Esophagus squamous epithelium (tissue), 5 donors: ENCODE results near the gene FBXW11. TPM values are rescaled to one million over a fixed set of nuclear protein-coding genes. Genes with fewer than 3 reads are reported as not detected.

Experiments
- DNase-seq: peaks from one replicate; lab custom pipeline; 2025; lab: John Stamatoyannopoulos, UW
- H3K27ac ChIP-seq, 4 donors: fragments of 200-600 bp; sonication (generic); one replicate each; pipeline ENCODE4 v1.5.1; 2016 to 2019; ENCODE audit warnings: mild to moderate bottlenecking in 1 of 4
- H3K27me3 ChIP-seq, 4 donors: fragments of 200-600 bp; sonication (generic); 1 replicate in 3 of 4; 2 replicates in 1 of 4; pipeline versions ENCODE4 v1.5.1 to v1.6.0; 2017 to 2021; ENCODE audit warnings: antibody characterized with exemption in 1 of 4
- H3K36me3 ChIP-seq, 3 donors: fragments of 200-600 bp; sonication (generic); one replicate each; pipeline ENCODE4 v1.5.1; 2016 to 2019
- H3K4me1 ChIP-seq, 3 donors: fragments of 200-600 bp; sonication (generic); one replicate each; pipeline ENCODE4 v1.5.1; 2017 to 2019
- H3K4me3 ChIP-seq, 4 donors: fragments of 200-600 bp; sonication (generic); 1 replicate in 3 of 4; 2 replicates in 1 of 4; pipeline ENCODE4 v1.5.1; 2016 to 2019; ENCODE audit warnings: mild to moderate bottlenecking in 2 of 4, moderate library complexity in 1 of 4
- H3K9me3 ChIP-seq, 3 donors: fragments of 200-600 bp; sonication (generic); one replicate each; pipeline ENCODE4 v1.5.1; 2016 to 2019
- CTCF ChIP-seq, 6 experiments: fragments of 450-650 bp in 4 of 6; fragments of 200-600 bp in 2 of 6; sonication (generic) in 2 of 6; IDR thresholded peaks; one replicate each; pipeline ENCODE4 v1.5.1; 2016 to 2019; ENCODE audit warnings: antibody characterized with exemption in 6 of 6, mild to moderate bottlenecking in 4 of 6, moderate library complexity in 4 of 6
- POLR2A ChIP-seq, 4 donors: fragments of 450-650 bp; IDR thresholded peaks; one replicate each; pipeline ENCODE4 v1.6.1; 2017; ENCODE audit warnings: antibody characterized with exemption in 4 of 4, mild to moderate bottlenecking in 4 of 4, moderate library complexity in 3 of 4
- WGBS, 2 donors: methylation state at CpG; one replicate each; pipeline ENCODE4 v1.1.5; 2018; 5-methylcytosine and 5-hydroxymethylcytosine counted together
- intact Hi-C: fragments of 100-400 bp; cut with DNase I; formaldehyde crosslinking; loops from one replicate; pipeline ENCODE4 v1.15.0; 2022
- total RNA-seq, 4 donors: library from RNA; depleted of rRNA; stranded (reverse); fragments of >200 nt; gene quantifications; one replicate each; pipeline ENCODE4 v1.1.0, GENCODE V29; 2016
- donor health status: DM: yes; HTN: yes; CAD: no.

The FBXW11 gene
- total RNA-seq, 4 donors from 2014 or later = 43.5 to 63.2 (median 49.0) TPM

- DNase-seq = no peak
- Histone ChIP-seq H3K9me3 (no peaks in the 10 kb centered on the region), H3K27me3 (no peaks in the 10 kb centered on the region), H3K4me3 (no peak overlapping the region), H3K27ac (no peak overlapping the region), H3K36me3 (no peaks in the 10 kb centered on the region), H3K4me1 (peaks cover 11 to 23% (median 12%) of the 10 kb centered on the region in 3 donors)
- intact Hi-C loops = no loop called here
- WGBS, 2 donors = 46 to 67% methylated on average over 5 of the region's 5 CpGs
- TF ChIP-seq POLR2A (IDR thresholded peaks at IDR 0.05) (no peak), CTCF (IDR thresholded peaks at IDR 0.05) (no peak)
Measured at GRCh38 chr5:172009536-172010270, 3.3 kb upstream of the FBXW11 start.

GRCh38 chr5:172008689-172009141 lies 2.3 kb upstream of the FBXW11 start:
- no peak overlapping the region for H3K4me3 ChIP-seq
- H3K27ac ChIP-seq = no peak overlapping the region
- WGBS, 2 donors = 35 to 56% methylated on average over 5 to 6 of the region's 6 CpGs
- TF ChIP-seq POLR2A (IDR thresholded peaks at IDR 0.05) (no peak), CTCF (IDR thresholded peaks at IDR 0.05) (no peak)
- no peak for DNase-seq
- H3K9me3 ChIP-seq = no peaks in the 10 kb centered on the region
- H3K36me3 ChIP-seq = no peaks in the 10 kb centered on the region
- H3K4me1 ChIP-seq = peaks cover 14 to 32% (median 18%) of the 10 kb centered on the region in 3 donors
- no peaks in the 10 kb centered on the region for H3K27me3 ChIP-seq
- intact Hi-C loops = no loop called here

GRCh38 chr5:172008111-172008455 lies 1.6 kb upstream of the FBXW11 start:
- H3K36me3 ChIP-seq = no peaks in the 10 kb centered on the region
- 21 to 27% methylated on average over 3 of the region's 3 CpGs for WGBS, 2 donors
- no peaks in the 10 kb centered on the region for H3K27me3 ChIP-seq
- no peak for DNase-seq
- H3K9me3 ChIP-seq = no peaks in the 10 kb centered on the region
- no peak overlapping the region for H3K27ac ChIP-seq
- peaks cover 17 to 39% (median 25%) of the 10 kb centered on the region in 3 donors for H3K4me1 ChIP-seq
- intact Hi-C loops = no loop called here
- no peak overlapping the region for H3K4me3 ChIP-seq
- TF ChIP-seq POLR2A (IDR thresholded peaks at IDR 0.05) (no peak), CTCF (IDR thresholded peaks at IDR 0.05) (no peak)

- Histone ChIP-seq H3K36me3 (no peaks in the 10 kb centered on the region), H3K27me3 (no peaks in the 10 kb centered on the region), H3K4me1 (peaks cover 17 to 45% (median 28%) of the 10 kb centered on the region in 3 donors), H3K4me3 (peak overlapping the region; percentile 79 to 97 (median 92)), H3K27ac (peak overlapping the region; percentile 94 to 98 (median 96)), H3K9me3 (no peaks in the 10 kb centered on the region)
- WGBS, 2 donors = 30 to 34% methylated on average over 30 to 37 of the region's 37 CpGs
- intact Hi-C loops = no loop called here
- DNase-seq = no peak
- TF ChIP-seq CTCF (IDR thresholded peaks at IDR 0.05) (no peak), POLR2A (IDR thresholded peaks at IDR 0.05) (no peak)
Measured at GRCh38 chr5:172007175-172008110, 1.0 kb upstream of the FBXW11 start.
